HK-2 (cell line): ENCODE results near the gene EPO.
"Not testable (repeated sequence)": the region's sequence is repeated elsewhere in the genome, so short reads cannot be mapped to it uniquely, and the experiment has no call there.

Experiments
- DNase-seq: peaks from one replicate; pipeline ENCODE4 v3.0.0-alpha.2; 2018; ENCODE audit not compliant: unreplicated experiment

The EPO gene

DNA sequence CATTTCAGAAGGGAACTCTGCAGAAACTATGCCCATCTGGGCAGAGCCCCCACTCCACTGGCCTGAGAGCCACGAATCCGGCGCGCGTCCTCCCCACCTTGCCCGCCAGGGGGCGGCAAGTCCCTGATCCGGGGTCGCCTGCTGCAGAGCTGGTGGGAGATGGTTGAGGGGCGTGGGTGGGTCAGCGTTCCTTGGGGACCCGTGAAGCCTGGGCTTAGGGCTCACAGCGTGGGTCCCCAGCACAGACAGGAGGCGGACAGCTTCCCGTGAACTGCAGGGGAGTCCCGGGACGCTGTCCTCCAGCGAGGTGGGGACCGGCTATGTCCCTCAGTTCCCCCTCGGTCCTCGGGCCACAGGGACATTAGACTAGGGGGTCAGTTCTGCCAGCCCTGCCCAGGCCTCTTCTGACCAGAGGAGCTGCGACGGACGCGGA, 14.9 kb upstream of the EPO start:
- DNase-seq = peak; percentile 84

DNA sequence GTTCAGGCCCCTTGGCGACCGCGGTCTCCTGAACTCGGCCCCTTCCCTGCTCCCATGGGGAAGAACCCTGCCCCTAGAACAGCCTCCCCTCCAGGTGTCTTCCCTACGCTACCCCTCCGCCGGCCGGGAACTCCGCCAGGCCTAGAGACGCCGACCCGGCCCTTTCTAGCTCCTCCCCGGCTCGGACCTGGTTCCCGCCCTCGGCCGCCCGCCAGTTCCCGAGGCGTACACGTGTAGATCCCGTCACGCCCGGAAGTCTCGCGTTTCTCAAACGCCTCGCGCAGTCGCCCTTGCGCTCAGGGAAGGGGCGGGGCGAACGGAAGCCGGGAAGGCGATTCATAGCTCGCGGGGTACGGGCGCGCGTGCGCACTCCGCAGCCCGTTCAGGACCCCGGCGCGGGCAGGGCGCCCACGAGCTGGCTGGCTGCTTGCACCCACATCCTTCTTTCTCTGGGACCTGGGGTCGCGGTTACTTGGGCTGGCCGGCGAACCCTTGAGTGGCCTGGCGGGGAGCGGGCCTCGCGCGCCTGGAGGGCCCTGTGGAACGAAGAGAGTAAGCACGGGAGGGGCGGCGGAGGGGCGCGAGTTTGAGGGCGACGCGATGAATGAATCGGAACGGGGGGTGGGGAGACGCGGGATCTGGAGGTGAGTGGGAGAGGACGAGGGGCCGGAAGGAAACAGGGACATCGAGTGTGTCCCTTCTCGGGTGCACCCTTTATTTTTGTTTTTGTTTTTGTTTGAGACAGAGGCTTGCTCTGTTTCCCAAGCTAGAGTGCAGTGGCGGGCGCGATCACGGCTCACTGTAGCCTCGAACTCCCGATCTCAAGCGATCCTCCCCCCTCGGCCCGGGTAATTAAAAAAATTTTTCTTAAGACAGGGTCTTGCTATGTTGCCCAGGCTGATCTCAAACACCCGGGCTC, 14.3 kb upstream of the EPO start, which contains the start of gene POP7:
TSS of gene POP7 (plus strand) at position 369 of the 919 bp plus-strand sequence. CDS start 710 bp downstream, outside the sequence.
- DNase-seq = peak; percentile 98

DNA sequence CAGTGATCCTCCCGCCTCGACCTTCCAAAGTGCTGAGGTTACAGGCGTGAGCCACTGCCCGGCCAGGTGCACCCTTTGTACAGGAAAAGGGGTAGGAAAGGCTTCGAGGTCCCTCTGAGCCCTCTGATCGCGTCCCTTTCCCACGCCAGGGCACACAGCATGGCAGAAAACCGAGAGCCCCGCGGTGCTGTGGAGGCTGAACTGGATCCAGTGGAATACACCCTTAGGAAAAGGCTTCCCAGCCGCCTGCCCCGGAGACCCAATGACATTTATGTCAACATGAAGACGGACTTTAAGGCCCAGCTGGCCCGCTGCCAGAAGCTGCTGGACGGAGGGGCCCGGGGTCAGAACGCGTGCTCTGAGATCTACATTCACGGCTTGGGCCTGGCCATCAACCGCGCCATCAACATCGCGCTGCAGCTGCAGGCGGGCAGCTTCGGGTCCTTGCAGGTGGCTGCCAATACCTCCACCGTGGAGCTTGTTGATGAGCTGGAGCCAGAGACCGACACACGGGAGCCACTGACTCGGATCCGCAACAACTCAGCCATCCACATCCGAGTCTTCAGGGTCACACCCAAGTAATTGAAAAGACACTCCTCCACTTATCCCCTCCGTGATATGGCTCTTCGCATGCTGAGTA, 13.5 kb upstream of the EPO start:
- DNase-seq = no peak

DNA sequence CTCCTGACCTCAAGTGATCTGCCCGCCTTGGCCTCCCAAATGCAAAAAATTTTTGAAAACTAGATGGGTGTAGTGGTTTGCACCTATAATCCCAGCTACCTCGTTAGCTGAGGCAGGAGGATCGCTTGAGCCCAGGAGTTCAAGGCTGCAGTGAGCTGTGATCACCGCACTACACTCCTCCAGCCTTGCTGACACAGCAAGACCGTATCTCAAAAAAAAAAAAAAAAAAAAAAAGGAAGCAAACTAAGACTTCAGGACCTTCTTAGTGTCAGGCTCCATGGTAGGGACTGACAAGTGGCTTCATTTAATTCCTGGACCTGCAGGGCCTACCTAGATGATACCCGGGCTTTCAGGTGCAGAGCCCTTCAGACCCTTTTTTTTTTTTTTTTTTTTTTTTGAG, 11.9 kb upstream of the EPO start:
- no peak for DNase-seq

DNA sequence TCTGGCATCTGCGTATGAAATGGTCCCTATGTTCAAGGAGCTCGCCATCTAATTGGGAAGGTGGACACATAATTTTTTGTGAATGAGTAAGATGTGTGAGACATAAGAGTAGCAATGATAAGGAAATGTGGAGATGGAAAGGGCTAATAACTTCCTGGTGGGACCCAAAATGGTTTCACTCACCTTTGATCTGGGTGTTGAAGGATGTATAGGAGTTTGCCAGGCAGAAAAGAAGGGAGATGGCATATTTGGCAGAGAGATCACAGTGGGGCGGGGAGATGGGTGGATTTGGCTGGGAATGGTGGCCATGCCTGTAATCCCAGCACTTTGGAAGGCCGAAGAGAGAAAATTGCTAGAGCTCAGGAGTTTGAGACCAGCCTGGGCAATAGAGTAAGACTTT, 9.8 kb upstream of the EPO start:
- DNase-seq = no peak

DNA sequence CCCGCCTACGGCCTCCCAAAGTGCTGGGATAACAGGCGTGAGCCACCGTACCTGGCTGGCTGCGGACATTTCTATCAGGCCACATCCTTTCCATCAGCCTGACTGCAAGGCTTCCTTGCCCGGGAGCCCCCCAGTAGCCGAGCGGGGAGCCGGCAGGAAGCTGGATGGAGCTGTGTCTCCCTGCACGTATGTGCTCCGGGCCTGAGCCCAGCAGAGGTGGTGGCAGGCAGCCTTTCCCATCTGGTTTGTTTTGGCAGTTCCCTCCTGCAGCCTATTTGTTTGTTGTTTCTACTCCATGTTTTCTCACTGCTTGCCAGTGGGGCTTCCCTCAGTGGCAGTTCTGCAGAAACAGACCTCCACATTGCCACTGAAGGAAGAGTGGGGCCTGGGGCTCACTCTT, 8.9 kb upstream of the EPO start:
- DNase-seq = no peak

DNA sequence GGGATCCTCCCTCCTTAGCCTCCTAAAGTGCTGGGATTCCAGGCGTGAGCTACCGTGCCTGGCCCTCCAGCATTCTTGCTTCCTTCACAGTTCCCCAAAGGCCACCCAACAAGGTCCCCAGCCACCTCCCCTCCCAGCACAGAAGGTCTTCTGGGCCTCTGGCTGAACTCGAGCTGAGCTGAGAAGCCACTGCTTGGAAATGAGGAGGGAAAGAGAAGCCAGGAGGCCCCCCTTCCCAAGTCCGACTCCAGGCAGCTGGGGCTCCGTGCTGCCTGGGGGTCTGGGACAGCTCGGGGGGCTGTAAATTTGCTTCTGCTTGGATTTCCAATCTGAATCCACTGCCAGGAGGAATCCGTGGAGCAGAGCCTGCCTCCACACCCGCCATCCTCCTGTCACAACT, 5.5 kb upstream of the EPO start:
- DNase-seq = no peak

DNA sequence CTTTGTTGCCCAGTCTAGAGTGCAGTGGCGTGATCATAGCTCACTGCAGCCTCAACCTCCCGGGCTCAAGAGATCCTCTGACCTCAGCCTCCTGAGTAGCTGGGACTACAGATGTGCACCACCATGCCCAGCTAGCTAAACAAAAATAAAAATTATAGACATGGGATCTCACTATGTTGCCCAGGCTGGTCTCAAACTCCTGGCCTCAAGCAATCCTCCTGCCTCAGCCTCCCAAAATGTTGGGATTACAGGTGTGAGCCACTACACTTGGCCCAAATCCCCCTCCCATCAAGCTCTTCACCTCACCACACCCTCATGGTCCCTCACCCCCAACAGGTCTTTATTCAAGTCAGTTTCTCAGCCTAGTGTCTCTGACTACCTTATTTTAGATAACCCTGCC, 3.2 kb upstream of the EPO start:
- not testable (repeated sequence) for DNase-seq

DNA sequence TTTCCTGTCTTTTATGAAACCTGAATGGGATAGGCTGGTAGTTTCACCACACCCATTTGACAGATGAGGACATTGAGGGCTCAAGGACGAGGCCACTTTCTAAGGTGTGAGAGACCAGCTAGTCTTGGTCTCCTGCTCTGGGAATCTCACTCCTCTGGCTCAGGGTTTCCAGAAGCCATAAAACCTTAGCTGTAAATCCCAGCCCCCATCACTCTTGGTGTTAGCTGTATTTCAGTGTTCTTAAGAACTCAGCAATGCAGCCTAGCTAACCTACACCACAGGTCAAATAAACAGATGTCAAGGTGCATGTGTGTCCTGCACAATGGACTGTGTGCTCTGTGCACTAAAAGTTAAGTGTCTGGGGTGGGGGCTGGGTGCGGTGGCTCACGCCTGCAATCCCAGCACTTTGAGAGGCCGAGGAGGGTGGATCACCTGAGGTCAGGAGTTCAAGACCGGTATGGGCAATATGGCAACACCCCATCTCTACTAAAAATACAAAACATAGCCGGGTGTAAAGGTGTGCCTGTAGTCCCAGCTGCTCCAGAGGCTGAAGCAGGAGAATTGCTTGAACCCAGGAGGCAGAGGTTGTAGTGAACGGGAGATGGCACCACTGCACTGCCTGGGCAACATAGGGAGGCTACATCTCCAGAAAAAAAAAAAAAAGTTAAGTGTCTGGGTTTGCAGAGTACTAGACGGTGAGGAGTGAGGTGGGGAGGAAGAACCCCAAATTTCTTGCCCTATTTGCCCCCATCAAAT, 567 bp upstream of the EPO start:
- no peak for DNase-seq

DNA sequence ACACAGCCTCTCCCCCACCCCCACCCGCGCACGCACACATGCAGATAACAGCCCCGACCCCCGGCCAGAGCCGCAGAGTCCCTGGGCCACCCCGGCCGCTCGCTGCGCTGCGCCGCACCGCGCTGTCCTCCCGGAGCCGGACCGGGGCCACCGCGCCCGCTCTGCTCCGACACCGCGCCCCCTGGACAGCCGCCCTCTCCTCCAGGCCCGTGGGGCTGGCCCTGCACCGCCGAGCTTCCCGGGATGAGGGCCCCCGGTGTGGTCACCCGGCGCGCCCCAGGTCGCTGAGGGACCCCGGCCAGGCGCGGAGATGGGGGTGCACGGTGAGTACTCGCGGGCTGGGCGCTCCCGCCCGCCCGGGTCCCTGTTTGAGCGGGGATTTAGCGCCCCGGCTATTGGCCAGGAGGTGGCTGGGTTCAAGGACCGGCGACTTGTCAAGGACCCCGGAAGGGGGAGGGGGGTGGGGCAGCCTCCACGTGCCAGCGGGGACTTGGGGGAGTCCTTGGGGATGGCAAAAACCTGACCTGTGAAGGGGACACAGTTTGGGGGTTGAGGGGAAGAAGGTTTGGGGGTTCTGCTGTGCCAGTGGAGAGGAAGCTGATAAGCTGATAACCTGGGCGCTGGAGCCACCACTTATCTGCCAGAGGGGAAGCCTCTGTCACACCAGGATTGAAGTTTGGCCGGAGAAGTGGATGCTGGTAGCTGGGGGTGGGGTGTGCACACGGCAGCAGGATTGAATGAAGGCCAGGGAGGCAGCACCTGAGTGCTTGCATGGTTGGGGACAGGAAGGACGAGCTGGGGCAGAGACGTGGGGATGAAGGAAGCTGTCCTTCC, 620 bp downstream of the EPO start:
- no peak for DNase-seq

DNA sequence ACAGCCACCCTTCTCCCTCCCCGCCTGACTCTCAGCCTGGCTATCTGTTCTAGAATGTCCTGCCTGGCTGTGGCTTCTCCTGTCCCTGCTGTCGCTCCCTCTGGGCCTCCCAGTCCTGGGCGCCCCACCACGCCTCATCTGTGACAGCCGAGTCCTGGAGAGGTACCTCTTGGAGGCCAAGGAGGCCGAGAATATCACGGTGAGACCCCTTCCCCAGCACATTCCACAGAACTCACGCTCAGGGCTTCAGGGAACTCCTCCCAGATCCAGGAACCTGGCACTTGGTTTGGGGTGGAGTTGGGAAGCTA, 1.2 kb downstream of the EPO start:
- no peak for DNase-seq

DNA sequence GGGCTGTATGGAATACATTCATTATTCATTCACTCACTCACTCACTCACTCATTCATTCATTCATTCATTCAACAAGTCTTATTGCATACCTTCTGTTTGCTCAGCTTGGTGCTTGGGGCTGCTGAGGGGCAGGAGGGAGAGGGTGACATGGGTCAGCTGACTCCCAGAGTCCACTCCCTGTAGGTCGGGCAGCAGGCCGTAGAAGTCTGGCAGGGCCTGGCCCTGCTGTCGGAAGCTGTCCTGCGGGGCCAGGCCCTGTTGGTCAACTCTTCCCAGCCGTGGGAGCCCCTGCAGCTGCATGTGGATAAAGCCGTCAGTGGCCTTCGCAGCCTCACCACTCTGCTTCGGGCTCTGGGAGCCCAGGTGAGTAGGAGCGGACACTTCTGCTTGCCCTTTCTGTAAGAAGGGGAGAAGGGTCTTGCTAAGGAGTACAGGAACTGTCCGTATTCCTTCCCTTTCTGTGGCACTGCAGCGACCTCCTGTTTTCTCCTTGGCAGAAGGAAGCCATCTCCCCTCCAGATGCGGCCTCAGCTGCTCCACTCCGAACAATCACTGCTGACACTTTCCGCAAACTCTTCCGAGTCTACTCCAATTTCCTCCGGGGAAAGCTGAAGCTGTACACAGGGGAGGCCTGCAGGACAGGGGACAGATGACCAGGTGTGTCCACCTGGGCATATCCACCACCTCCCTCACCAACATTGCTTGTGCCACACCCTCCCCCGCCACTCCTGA, 2.4 kb downstream of the EPO start:
- no peak for DNase-seq

DNA sequence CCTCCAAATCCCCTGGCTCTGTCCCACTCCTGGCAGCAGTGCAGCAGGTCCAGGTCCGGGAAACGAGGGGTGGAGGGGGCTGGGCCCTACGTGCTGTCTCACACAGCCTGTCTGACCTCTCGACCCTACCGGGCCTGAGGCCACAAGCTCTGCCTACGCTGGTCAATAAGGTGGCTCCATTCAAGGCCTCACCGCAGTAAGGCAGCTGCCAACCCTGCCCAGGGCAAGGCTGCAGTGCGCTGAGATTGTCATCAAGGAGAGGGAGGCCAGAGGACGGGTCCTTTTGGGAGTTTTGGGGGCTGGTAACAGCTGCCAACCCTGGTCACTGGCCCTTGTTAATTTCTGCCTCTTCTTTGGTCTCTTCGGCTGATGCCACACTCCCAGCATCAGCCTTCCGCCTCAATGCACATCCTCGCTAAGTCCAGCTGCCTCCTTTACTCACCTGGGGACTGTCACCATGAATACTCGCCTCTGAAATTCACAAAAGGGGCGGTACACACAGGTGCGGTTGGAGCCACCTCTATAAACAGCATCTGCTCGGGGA, 3.5 kb downstream of the EPO start:
- no peak for DNase-seq

DNA sequence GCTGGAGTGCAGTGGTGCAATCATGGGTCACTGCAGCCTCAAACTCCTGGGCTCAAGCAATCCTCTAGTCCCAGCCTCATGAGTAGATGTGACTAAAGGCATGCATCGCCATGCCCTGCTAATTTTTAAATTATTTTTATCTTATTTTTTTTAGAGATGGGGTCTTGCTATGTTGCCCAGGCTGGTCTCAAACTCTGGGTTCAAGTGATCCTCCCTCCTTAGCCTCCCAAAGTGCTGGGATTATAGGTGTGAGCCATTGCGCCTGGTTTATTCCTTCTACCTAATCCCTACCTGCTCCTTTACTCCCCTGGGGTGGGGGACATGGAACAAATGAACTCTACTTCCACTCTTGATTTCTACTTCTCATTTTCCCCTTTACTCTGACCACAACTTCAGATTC, 4.1 kb downstream of the EPO start:
- not testable (repeated sequence) for DNase-seq

DNA sequence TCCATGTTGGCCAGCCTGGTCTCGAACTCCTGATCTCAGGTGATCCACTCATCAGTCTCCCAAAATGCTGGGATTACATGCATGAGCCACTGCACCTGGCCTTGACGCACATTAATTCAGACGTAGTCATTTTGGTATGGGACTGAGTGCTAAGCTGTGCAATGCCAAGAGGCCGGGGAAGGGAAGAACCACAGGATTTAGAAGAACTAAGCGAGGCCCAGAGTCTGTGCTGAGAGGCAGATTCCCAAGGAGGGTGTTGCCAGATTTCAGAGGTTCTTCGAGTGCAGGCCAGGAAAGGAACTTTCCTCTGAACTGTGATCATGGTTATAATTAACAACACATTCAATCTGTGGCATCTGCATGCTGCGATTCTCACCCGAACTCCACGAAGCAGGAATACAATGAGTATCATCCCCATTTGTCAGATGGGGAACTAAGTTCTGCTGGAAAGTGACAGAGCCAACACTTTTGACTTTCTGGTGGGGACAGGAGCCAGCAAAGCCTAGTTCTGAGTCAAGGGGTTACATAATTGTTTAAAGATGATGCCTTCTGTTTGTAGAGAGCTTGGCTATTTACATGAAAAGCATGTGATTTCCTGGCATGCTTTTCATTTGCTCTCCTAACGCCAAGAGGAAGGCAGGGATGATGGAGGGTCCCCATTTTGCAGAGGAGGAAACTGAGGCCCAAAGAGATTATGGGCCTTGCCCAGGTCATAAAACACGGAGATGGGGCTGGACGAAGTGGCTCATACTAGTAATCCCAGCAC, 6.9 kb downstream of the EPO start:
- DNase-seq = no peak

DNA sequence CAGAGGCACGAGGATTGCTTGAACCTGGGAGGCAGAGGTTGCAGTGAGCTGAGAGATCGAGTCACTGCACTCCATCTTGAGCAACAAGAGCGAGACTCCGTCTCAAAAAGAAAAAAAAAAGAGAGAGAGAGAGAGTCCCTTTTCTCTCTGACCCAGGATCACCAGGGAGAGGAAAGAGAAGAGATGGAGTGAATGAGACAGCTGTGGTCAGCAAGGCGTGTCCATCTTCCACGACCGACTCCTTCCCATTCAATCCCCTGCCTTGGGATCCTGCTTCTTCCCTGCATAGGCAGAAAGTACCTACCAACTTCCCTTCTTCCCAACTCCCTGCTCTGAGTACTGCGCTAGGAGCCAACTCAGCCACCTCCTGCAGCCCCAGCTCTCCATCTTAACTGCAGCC, 7.9 kb downstream of the EPO start:
- no peak for DNase-seq

DNA sequence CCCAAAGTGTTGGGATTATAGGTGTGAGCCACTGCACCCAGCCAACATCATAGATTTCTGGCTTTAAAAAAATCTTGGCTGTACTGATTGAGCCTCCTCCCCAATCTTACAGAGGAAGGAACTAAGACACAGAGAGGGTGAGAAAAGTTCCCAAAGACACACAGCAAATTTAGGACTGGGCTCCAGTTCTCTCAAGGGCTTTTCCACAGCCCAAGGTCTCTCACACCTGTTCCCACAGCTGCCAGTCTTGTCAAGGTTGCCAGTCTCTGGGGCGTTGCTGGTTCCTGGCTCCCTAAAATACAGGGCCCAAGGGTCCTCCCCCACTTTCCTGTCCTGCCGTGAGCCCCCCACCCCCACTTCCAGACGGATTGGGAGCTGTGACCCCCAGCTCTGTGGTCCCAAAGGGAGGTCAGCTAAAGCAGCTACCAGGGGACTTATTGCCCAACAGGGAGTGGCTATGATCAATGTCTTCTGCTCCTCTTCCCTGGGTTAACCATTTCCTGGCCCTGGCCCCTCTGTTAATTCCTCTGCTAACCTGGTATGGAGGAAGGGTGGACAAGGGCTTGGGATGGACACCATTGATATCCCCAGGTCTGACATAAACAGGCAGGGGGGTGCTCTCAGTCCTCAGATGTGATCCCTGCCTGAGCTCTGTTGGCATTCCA, 10.0 kb downstream of the EPO start:
- no peak for DNase-seq

DNA sequence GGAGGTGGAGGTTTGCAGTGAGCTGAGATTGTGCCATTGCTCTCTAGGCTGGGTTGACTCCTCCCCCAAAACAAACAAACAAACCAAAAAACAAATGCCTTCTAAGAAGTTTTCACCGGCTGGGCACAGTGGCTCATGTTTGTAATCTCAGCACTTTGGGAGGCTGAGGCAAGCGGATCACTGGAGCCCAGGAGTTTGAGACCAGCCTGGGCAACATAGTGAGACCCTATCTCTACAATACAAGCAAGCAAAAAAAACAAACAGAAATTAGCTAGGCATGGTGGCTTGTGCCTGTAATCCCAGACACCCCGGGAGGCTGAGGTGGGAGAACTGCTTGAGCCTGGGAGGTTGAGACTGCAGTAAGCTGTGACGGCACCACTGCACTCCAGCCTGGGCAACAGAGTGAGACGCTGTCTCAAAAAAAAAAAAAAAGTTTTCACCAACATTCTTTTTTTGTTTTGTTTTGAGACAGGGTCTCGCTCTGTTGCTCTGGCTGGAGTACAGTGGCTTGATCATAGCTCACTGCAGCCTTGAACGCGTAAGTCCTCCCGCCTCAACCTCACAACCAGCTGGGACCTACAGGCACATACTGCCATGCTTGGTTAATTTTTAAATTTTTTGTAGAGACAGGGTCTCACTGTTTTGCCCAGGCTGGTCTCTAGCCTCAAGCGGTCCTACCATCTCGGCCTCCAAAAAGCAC, 11.8 kb downstream of the EPO start:
- DNase-seq = no peak

DNA sequence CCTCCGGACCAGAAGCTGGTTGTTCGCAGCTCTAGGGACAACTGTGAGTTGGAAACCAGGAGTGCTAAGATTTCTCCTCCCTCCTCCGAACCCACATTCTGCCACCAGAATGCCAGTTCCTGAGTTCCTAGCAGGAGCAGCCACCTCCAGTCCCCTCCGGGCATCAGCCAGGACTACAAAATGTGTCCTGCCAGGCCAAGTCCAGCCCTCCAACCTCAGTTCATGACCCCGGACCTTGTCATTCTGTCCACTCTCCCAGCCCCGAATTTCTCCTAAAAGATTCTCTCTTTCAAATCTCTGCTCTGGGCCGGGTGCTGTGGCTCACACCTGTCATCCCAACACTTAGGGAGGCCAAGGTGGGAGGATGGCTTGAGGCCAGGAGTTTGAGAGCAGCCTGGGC, 15.5 kb downstream of the EPO start:
- DNase-seq = no peak
